HepG2 (cell line): ENCODE data around the gene CLEC10A. TPM values are rescaled to one million over a fixed set of nuclear protein-coding genes. Genes with fewer than 3 reads are reported as not detected.

Source experiments
- ATAC-seq: fragments of 200-7000 bp; cut with Tn5 transposase; 3 replicates; pipeline ENCODE4 v1.9.1; 2020; ENCODE audit warnings: mild to moderate bottlenecking, moderate library complexity
- BruUV-seq: library from RNA; stranded (reverse); fragments of 400-500 nt; replicated peaks from 2 replicates; lab custom pipeline; 2021; lab: Mats Ljungman, UMichigan
- CTCF ChIA-PET: fragments of 300-600 bp; formaldehyde crosslinking; extraction: SDS; loops from one replicate; lab custom pipeline; 2021; ENCODE audit warnings: low total read pairs, inconsistent platforms, low intra/inter-chr PET ratio; lab: Yijun Ruan, JAX
- POLR2A ChIA-PET: fragments of 350-600 bp; sonication (Branson Sonifier 250); formaldehyde crosslinking; loops from one replicate; lab custom pipeline; 2020; ENCODE audit warnings: antibody characterized with exemption, inconsistent platforms; lab: Yijun Ruan, JAX
- DNase-seq: peaks from one replicate; pipeline ENCODE4 v3.0.0-alpha.2; 2015; ENCODE audit warnings: low spot score
- FAIRE-seq: peaks from 3 replicates; lab custom pipeline; 2011; peaks lifted over from hg19 to GRCh38; lab: Jason Lieb, UNC
- H2AFZ ChIP-seq: one replicate; pipeline ENCODE4 v1.6.1; 2011; ENCODE audit warnings: low read length, inconsistent platforms
- H3K27ac ChIP-seq: fragments of 300-600 bp; 3 replicates; pipeline ENCODE4 v1.8.0; 2011; ENCODE audit warnings: mixed run types, mild to moderate bottlenecking, mixed read lengths, low read length, inconsistent platforms; ENCODE audit not compliant: insufficient read depth; ENCODE audit errors: extremely low read length
- H3K27me3 ChIP-seq, 2 experiments: fragments of 200-600 bp in 1 of 2; 2 replicates in 1 of 2; 3 replicates in 1 of 2; pipeline versions ENCODE4 v1.6.0 to v1.8.0; 2011; ENCODE audit warnings: low read length in 2 of 2, mild to moderate bottlenecking in 2 of 2, moderate library complexity in 2 of 2, inconsistent platforms in 1 of 2; ENCODE audit not compliant: insufficient read depth in 2 of 2, control insufficient read depth in 1 of 2
- H3K36me3 ChIP-seq, 2 experiments: fragments of 200-600 bp in 1 of 2; replicated peaks in 1 of 2; 2 replicates in 1 of 2; 3 replicates in 1 of 2; pipeline versions ENCODE4 v1.5.1 to v1.8.0; 2011; ENCODE audit warnings: low read length in 2 of 2, inconsistent platforms in 1 of 2; ENCODE audit not compliant: insufficient read depth in 2 of 2, control insufficient read depth in 1 of 2
- H3K4me1 ChIP-seq: 2 replicates; pipeline ENCODE4 v1.5.1; 2012; ENCODE audit warnings: low read length, inconsistent platforms; ENCODE audit not compliant: insufficient read depth
- H3K4me2 ChIP-seq: 2 replicates; pipeline ENCODE4 v1.6.0; 2011; ENCODE audit warnings: low read depth, low read length, inconsistent platforms
- H3K4me3 ChIP-seq, 3 experiments: fragments of 200-600 bp in 1 of 3; sonication (generic), shearing (Covaris generic) in 1 of 3; replicated peaks in 1 of 3; 2 replicates each; pipeline ENCODE4 v1.5.1; 2011 to 2016; ENCODE audit warnings: low read length in 3 of 3, inconsistent platforms in 2 of 3, low read depth in 2 of 3, mild to moderate bottlenecking in 2 of 3, control low read depth in 1 of 3, mixed read lengths in 1 of 3; ENCODE audit not compliant: insufficient read depth in 1 of 3
- H3K79me2 ChIP-seq: one replicate; pipeline ENCODE4 v1.6.1; 2011; ENCODE audit warnings: low read length, inconsistent platforms; ENCODE audit not compliant: insufficient read depth
- H3K9ac ChIP-seq: 2 replicates; pipeline ENCODE4 v1.6.0; 2011; ENCODE audit warnings: mild to moderate bottlenecking, low read depth, low read length, inconsistent platforms; ENCODE audit not compliant: insufficient read depth
- H3K9me3 ChIP-seq: 2 replicates; pipeline ENCODE4 v1.5.1; 2012; ENCODE audit warnings: mild to moderate bottlenecking, low read length
- H4K20me1 ChIP-seq: 2 replicates; pipeline ENCODE4 v1.6.0; 2011; ENCODE audit warnings: inconsistent platforms, mild to moderate bottlenecking, low read length, moderate library complexity; ENCODE audit not compliant: insufficient read depth
- AGO2 ChIP-seq: fragments of 200-400 bp; formaldehyde crosslinking; optimal IDR thresholded peaks from 2 replicates; pipeline ENCODE3; 2017; ENCODE audit warnings: mild to moderate bottlenecking, low read depth, low read length, moderate library complexity
- HNRNPH1 ChIP-seq: fragments of 200-400 bp; formaldehyde crosslinking; optimal IDR thresholded peaks from 2 replicates; pipeline ENCODE3; 2017; ENCODE audit warnings: mild to moderate bottlenecking, low read depth, low read length
- MATR3 ChIP-seq: sonication (generic); formaldehyde crosslinking; IDR thresholded peaks from 2 replicates; pipeline ENCODE4 v1.4.0; 2020; ENCODE audit warnings: missing genetic modification reagents
- PHF20 ChIP-seq: sonication (generic); formaldehyde crosslinking; IDR thresholded peaks from 2 replicates; pipeline ENCODE4 v1.5.0; 2020; ENCODE audit warnings: mild to moderate bottlenecking, missing genetic modification reagents
- RBFOX2 ChIP-seq: fragments of 200-400 bp; formaldehyde crosslinking; IDR thresholded peaks from 2 replicates; pipeline ENCODE4 v1.6.1; 2017; ENCODE audit warnings: low read depth, mild to moderate bottlenecking, low read length
- ZBTB21 ChIP-seq: sonication (generic); formaldehyde crosslinking; IDR thresholded peaks from 2 replicates; pipeline ENCODE4 v1.4.0; 2020; ENCODE audit warnings: missing genetic modification reagents
- ZNF605 ChIP-seq: sonication (generic); formaldehyde crosslinking; IDR thresholded peaks from 2 replicates; pipeline ENCODE4 v1.8.0; 2022; ENCODE audit warnings: mild to moderate bottlenecking, missing genetic modification reagents
- WGBS: methylation state at CpG from one replicate; pipeline ENCODE4 v1.1.6; 2017; ENCODE audit warnings: low lambda C conversion rate; 5-methylcytosine and 5-hydroxymethylcytosine counted together
- in situ Hi-C: cut with HindIII; loops from 2 replicates; pipeline ENCODE4 v1.10.0; 2017; ENCODE audit warnings: low pct_unique_long_range_greater_than_20kb; ENCODE audit not compliant: extremely low pct_ligation_motif_present
- intact Hi-C: fragments of 100-400 bp; cut with micrococcal nuclease; formaldehyde crosslinking; loops from one replicate; pipeline ENCODE4 v1.10.0; 2022; ENCODE audit not compliant: unreplicated experiment
- polyA plus RNA-seq, 8 experiments: library from polyadenylated mRNA; depleted of rRNA in 3 of 8; stranded (reverse) in 7 of 8; unstranded in 1 of 8; fragments of >200 nt; fragmentation: Illumina TruSeq in 4 of 8; extraction: Trizol in 4 of 8; gene quantifications; 2 replicates each; pipeline versions ENCODE4 v1.2.1 to v1.2.3, GENCODE V29; 2011 to 2016; ENCODE audit warnings: low read depth in 4 of 8, missing spikeins in 1 of 8, mixed read lengths in 1 of 8; ENCODE audit not compliant: insufficient read depth in 1 of 8
- total RNA-seq, 5 experiments: library from RNA; depleted of rRNA; stranded (reverse); fragments of >200 nt; fragmentation: Illumina TruSeq; extraction: Trizol; gene quantifications; 2 replicates each; pipeline ENCODE4 v1.2.3, GENCODE V29; 2016; ENCODE audit warnings: low read depth in 1 of 5
- TF ChIP-seq, protein P1 (sequence below): sonication (generic); formaldehyde crosslinking; IDR thresholded peaks from 2 replicates; pipeline ENCODE4 v1.8.0; 2022; ENCODE audit warnings: missing genetic modification reagents, mild to moderate bottlenecking, moderate library complexity, borderline replicate concordance

The CLEC10A gene
- total and polyA plus RNA-seq, 2 of the 13 experiments (the other 11 are each of a cell fraction or from before 2014, with no cell fraction given), result 0.33 TPM; not detected in 1

- Histone ChIP-seq H3K27me3 (peaks cover 0 to 4% of the 10 kb centered on the region in 2 experiments; a peak in 1 of 5 replicates), H3K9me3 (no peaks in the 10 kb centered on the region), H3K4me1 (peaks cover 49% of the 10 kb centered on the region), H4K20me1 (peaks cover 14% of the 10 kb centered on the region), H3K27ac (no peak overlapping the region), H3K4me2 (no peak overlapping the region), H3K36me3 (peaks cover 14 to 45% of the 10 kb centered on the region in 2 experiments), H3K9ac (no peak overlapping the region), H3K79me2 (peaks cover 46% of the 10 kb centered on the region), H2AFZ (no peak overlapping the region), H3K4me3 (no peak overlapping the region)
- intact Hi-C loops (no loop called here), in situ Hi-C loops (no loop called here)
- FAIRE-seq, result no peak
- TF ChIP-seq ZBTB21, result no peak
- TF ChIP-seq HNRNPH1, result no peak
- TF ChIP-seq, protein P1, sequence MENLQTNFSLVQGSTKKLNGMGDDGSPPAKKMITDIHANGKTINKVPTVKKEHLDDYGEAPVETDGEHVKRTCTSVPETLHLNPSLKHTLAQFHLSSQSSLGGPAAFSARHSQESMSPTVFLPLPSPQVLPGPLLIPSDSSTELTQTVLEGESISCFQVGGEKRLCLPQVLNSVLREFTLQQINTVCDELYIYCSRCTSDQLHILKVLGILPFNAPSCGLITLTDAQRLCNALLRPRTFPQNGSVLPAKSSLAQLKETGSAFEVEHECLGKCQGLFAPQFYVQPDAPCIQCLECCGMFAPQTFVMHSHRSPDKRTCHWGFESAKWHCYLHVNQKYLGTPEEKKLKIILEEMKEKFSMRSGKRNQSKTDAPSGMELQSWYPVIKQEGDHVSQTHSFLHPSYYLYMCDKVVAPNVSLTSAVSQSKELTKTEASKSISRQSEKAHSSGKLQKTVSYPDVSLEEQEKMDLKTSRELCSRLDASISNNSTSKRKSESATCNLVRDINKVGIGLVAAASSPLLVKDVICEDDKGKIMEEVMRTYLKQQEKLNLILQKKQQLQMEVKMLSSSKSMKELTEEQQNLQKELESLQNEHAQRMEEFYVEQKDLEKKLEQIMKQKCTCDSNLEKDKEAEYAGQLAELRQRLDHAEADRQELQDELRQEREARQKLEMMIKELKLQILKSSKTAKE (CRISPR knock-in tag), result no peak
- TF ChIP-seq AGO2, result peak; percentile 19
- TF ChIP-seq ZNF605 (CRISPR knock-in tag), result no peak
- TF ChIP-seq PHF20, result no peak
- peak; percentile 44; the same call in 1 of the 2 replicates for TF ChIP-seq RBFOX2
- no peak for TF ChIP-seq MATR3 (CRISPR knock-in tag)
- POLR2A ChIA-PET, result interaction anchor here (0.6 to 5.2 kb wide), 3 partner anchors 7 to 189 kb away, joined by 3 to 36 read pairs (median 29); no protein-coding TSS in a partner anchor
- WGBS, result 92% methylated on average over 9 of the region's 10 CpGs
- no TSS peak for BruUV-seq
- no peak for ATAC-seq
- no peak for DNase-seq
- CTCF ChIA-PET, result no interaction called here
Measured at GRCh38 chr17:7108560-7108925, 28.5 kb upstream of the CLEC10A start.
